GM23338 (cell line): Measurements from ENCODE around the gene MARCHF10.

ENCODE experiments used
- CREB1 ChIP-seq: fragments of 250-450 bp; sonication (Bioruptor Pico); IDR thresholded peaks from 2 replicates; pipeline ENCODE4 v1.5.0; 2020; ENCODE audit warnings: low read depth, mild to moderate bottlenecking, moderate library complexity
- CTCF ChIP-seq, 2 experiments: fragments of 200-600 bp in 1 of 2; sonication (generic) in 1 of 2; conservative IDR thresholded peaks; 2 replicates each; pipeline versions ENCODE4 v1.5.1 to v1.6.1; 2016 to 2017; ENCODE audit warnings: antibody characterized with exemption in 2 of 2, low read depth in 2 of 2, mild to moderate bottlenecking in 2 of 2, moderate library complexity in 1 of 2
- ETS1 ChIP-seq: IDR thresholded peaks from 2 replicates; pipeline ENCODE4 v1.6.1; 2016; ENCODE audit warnings: antibody characterized with exemption
- EZH2 ChIP-seq: fragments of 200-600 bp; sonication (generic); IDR thresholded peaks from one replicate; pipeline ENCODE4 v1.8.0; 2017; ENCODE audit warnings: antibody characterized with exemption, mild to moderate bottlenecking, low read depth; ENCODE audit not compliant: unreplicated experiment
- EZH2phosphoT487 ChIP-seq: fragments of 200-600 bp; sonication (generic); IDR thresholded peaks from one replicate; pipeline ENCODE4 v1.8.1; 2018; ENCODE audit warnings: antibody characterized with exemption; ENCODE audit not compliant: unreplicated experiment
- JUNB ChIP-seq: IDR thresholded peaks from one replicate; pipeline ENCODE4 v1.6.1; 2016; ENCODE audit warnings: antibody characterized with exemption; ENCODE audit not compliant: unreplicated experiment
- NANOG ChIP-seq: IDR thresholded peaks from 2 replicates; pipeline ENCODE4 v1.6.1; 2016; ENCODE audit warnings: antibody characterized with exemption, borderline replicate concordance
- POLR2AphosphoS5 ChIP-seq: IDR thresholded peaks from 2 replicates; pipeline ENCODE4 v1.6.1; 2016; ENCODE audit warnings: antibody characterized with exemption, low read depth
- REST ChIP-seq: IDR thresholded peaks from one replicate; pipeline ENCODE4 v1.6.1; 2018; ENCODE audit warnings: antibody characterized with exemption; ENCODE audit not compliant: unreplicated experiment
- STAT1 ChIP-seq: IDR thresholded peaks from one replicate; pipeline ENCODE4 v1.6.1; 2016; ENCODE audit warnings: antibody characterized with exemption; ENCODE audit not compliant: unreplicated experiment
- ZNF114 ChIP-seq: fragments of 250-450 bp; sonication (Bioruptor Pico); IDR thresholded peaks from 2 replicates; pipeline ENCODE4 v1.5.0; 2020; ENCODE audit warnings: mild to moderate bottlenecking, moderate library complexity
- ZNF331 ChIP-seq: fragments of 250-450 bp; sonication (Bioruptor Pico); IDR thresholded peaks from 2 replicates; pipeline ENCODE4 v1.5.0; 2020; ENCODE audit warnings: low read depth, mild to moderate bottlenecking, moderate library complexity
- ZNF462 ChIP-seq: fragments of 250-450 bp; sonication (Bioruptor Pico); IDR thresholded peaks from 2 replicates; pipeline ENCODE4 v1.5.0; 2020; ENCODE audit warnings: mild to moderate bottlenecking, moderate library complexity

- no peak for TF ChIP-seq CTCF (conservative IDR thresholded peaks at IDR 0.05; ENCODE audit: low read depth in 2 of 2)
- TF ChIP-seq EZH2phosphoT487 = no peak
- TF ChIP-seq POLR2AphosphoS5 = no peak
- TF ChIP-seq EZH2 = no peak
- TF ChIP-seq STAT1 = no peak
- TF ChIP-seq ETS1 = no peak
- no peak for TF ChIP-seq CREB1
- no peak for TF ChIP-seq REST
- no peak for TF ChIP-seq NANOG
- no peak for TF ChIP-seq JUNB
- TF ChIP-seq ZNF462 = no peak
- TF ChIP-seq ZNF114 (CRISPR knock-in tag) = no peak
- TF ChIP-seq ZNF331 (CRISPR knock-in tag) = no peak
Measured at GRCh38 chr17:62765351-62765750, 42.8 kb downstream of the MARCHF10 start.
